ENCODE data around the gene SLAMF8.

GRCh38 chr1:159803956-159804689 is 22.6 kb upstream of the SLAMF8 start:
- TF ChIP-seq MAX (IDR thresholded peaks at IDR 0.05) (no peak), CTCF (IDR thresholded peaks at IDR 0.05; ENCODE audit: low read depth, low read length, missing input control) (no peak), ZBTB33 (IDR thresholded peaks at IDR 0.05) (no peak), JUND (IDR thresholded peaks at IDR 0.05) (no peak), SP1 (IDR thresholded peaks at IDR 0.05) (no peak), RAD21 (IDR thresholded peaks at IDR 0.05) (no peak), REST (IDR thresholded peaks at IDR 0.05) (no peak), ATF3 (IDR thresholded peaks at IDR 0.05) (no peak), EGR1 (IDR thresholded peaks at IDR 0.05; ENCODE audit: low read depth in 2 of 2) (no peak), HNF4G (IDR thresholded peaks at IDR 0.05) (no peak), YY1 (IDR thresholded peaks at IDR 0.05) (no peak)
